GM12874 (cell line): ENCODE results near the gene NFYB.

Source experiments
- TF ChIP-seq, protein P1 (sequence below): IDR thresholded peaks from 2 replicates; pipeline ENCODE4 v1.5.1; 2011; ENCODE audit warnings: low read depth, mild to moderate bottlenecking, control low read depth, low read length, moderate library complexity; ENCODE audit not compliant: insufficient read depth

Gene NFYB

GRCh38 chr12:104108755-104109445, 29.1 kb downstream of the NFYB start:
- TF ChIP-seq, protein P1, sequence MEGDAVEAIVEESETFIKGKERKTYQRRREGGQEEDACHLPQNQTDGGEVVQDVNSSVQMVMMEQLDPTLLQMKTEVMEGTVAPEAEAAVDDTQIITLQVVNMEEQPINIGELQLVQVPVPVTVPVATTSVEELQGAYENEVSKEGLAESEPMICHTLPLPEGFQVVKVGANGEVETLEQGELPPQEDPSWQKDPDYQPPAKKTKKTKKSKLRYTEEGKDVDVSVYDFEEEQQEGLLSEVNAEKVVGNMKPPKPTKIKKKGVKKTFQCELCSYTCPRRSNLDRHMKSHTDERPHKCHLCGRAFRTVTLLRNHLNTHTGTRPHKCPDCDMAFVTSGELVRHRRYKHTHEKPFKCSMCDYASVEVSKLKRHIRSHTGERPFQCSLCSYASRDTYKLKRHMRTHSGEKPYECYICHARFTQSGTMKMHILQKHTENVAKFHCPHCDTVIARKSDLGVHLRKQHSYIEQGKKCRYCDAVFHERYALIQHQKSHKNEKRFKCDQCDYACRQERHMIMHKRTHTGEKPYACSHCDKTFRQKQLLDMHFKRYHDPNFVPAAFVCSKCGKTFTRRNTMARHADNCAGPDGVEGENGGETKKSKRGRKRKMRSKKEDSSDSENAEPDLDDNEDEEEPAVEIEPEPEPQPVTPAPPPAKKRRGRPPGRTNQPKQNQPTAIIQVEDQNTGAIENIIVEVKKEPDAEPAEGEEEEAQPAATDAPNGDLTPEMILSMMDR, result peak; percentile 79

DNA sequence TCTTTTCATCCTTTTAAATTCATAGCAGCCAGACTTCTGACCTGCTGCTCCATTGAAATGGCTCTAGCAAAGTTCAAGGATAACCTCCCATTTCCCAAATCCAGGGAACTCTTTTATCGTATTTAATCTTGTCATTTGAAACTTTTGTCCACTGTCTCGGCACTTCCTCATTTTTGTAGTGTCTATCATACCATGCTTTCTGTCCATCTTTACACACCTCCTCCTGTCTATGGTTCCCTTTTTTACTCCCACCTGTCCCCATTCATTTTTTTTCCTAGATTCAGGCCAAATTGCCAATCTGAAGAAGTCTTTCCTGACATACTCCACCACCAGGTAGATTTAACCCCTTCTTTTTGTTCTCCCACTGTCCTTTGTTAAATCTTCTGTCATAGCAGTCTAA, 31.0 kb downstream of the NFYB start:
- TF ChIP-seq, protein P1, result no peak

DNA sequence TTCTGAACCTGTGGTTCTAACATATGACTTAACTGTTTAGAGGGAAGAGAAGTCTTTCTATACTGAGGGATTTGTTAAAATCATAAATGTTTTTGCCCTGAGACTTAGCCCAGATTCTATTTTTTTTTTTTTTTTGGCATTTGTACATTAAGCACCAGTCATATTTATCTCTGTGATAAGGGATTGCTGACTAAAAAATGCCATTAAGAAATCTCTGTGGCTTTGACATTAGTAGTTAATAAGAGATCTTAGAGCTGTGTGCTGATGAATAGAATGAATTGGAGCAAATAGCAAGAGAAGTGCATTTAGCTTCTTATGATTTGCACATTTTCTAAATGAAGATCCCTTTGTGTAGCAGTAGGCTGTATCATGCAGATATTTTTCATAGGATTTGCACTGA, 32.5 kb downstream of the NFYB start:
- TF ChIP-seq, protein P1, result no peak

DNA sequence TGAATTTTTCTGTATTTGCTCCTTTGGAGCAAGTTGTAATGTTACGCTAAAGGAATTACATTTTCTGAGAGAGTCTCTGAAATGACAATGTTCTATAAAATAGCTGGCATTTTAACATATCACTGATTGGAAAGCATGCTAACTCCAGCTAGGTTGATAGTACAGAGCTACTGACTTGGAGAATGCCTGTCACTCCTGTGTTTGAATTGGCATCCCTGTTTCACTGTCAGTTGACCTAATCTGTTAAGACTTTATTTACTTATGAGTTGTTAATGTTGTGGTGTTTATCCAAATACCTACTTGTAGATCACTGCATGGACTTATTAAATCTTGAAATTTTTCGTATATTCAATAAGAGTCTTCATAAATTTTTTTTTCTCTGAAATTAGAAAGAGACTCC, 40.1 kb downstream of the NFYB start:
- TF ChIP-seq, protein P1, result no peak

- TF ChIP-seq, protein P1, result no peak
Measured at GRCh38 chr12:104095289-104095688, 42.7 kb downstream of the NFYB start.

DNA sequence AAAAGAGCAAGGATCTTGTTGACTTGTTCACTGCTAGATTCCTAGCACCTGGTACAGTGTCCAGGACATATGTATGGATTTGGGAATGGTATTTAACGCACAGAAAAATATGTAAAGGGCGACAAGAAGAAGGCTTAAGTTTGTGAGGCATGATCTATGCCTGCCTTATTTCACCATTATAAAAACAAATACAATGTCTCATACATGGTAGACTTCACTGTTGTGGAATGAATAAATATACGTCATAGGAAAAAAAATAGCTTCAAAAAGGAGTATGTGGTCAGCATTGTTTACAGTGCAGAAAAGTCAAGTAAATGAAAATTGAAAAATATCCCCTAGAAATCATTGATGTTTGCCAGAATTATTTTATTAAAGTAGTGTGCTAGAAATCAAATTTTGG, 43.7 kb downstream of the NFYB start:
- TF ChIP-seq, protein P1, result no peak

DNA sequence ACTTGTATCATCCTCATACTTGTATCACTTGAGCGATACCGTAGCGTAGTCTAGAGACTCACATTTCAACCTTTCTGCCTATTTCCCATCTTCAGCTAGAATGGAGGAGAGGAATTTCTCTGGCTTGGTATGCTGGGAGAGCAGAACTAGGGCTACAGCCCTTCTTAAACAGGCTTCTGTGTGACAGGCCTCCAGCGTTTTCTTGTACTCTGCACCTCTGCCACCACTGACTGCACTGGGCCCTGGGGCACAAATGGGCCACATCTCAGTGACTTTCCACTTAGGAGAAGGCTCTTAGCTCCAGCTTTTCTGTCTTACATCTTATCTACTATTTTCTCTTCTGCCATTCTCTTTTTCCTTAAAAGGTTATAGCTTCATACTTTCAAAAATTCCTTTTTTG, 46.9 kb downstream of the NFYB start:
- TF ChIP-seq, protein P1, result no peak

- TF ChIP-seq, protein P1, result no peak
Measured at GRCh38 chr12:104090685-104091084, 47.3 kb downstream of the NFYB start.
